Activated naive CD8-positive, alpha-beta T cell (primary cell): Measurements from ENCODE around the gene ZNF511.

ENCODE experiments used
- H3K27ac Mint-ChIP-seq: one replicate; pipeline ENCODE4 v1.8.0; 2021; ENCODE audit warnings: mixed read lengths
- H3K27me3 Mint-ChIP-seq: one replicate; pipeline ENCODE4 v1.8.0; 2021; ENCODE audit warnings: mixed read lengths
- H3K36me3 Mint-ChIP-seq: one replicate; pipeline ENCODE4 v1.8.0; 2021; ENCODE audit warnings: mixed read lengths
- H3K4me1 Mint-ChIP-seq: one replicate; pipeline ENCODE4 v1.8.0; 2021; ENCODE audit warnings: low read depth, mixed read lengths
- H3K4me3 Mint-ChIP-seq: one replicate; pipeline ENCODE4 v1.8.0; 2021; ENCODE audit warnings: mild to moderate bottlenecking, mixed read lengths
- H3K9me3 Mint-ChIP-seq: one replicate; pipeline ENCODE4 v1.8.0; 2021; ENCODE audit warnings: low read depth, mixed read lengths

ZNF511 gene

DNA sequence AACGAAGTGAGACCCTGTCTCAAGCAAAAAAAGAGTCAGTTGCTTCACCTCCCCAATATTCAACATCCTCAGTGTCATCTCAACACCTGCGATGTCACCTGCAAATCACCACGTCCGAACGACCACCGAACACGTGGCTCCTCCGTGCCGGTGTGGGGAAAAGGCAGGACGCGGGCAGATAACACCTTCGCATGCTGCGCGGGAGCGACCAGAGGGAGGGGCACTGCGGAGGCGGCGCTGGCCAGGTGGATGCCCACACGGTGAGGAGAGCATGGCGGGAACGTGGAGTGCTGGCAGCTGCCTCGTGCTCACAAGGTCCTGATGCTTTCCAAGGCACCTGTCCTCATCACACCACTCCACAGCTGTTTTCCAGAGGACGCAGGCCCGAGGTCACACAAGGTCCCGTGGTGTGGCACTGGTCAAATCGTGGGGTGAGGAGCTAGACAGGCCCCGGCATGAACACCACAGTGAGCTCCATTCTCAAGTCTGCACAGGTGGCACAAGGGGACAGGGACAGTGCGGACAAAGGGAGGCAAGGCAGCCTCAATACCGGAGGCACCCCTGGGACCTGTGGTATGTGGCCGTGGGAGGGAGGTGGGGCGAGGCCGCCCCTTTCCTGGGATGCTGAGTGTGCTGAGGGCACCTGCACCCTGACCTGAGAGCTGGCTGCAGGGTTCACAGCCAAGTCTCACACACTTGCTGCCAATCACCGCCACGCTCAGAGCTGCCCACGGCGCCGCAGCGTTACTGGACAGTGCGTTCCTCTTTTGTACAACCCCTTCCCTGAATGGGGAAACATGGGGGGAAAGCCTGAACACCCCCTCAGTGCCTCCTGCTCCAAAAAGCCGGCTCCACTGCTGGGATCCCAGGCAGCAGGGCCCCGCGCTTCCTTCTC is 13.0 kb upstream of the ZNF511 start:
- no peaks in the 10 kb centered on the region for H3K36me3 Mint-ChIP-seq
- no peak overlapping the region for H3K27ac Mint-ChIP-seq
- no peak overlapping the region for H3K4me3 Mint-ChIP-seq
- H3K4me1 Mint-ChIP-seq = peaks cover 2% of the 10 kb centered on the region
- H3K9me3 Mint-ChIP-seq = no peaks in the 10 kb centered on the region
- no peaks in the 10 kb centered on the region for H3K27me3 Mint-ChIP-seq

DNA sequence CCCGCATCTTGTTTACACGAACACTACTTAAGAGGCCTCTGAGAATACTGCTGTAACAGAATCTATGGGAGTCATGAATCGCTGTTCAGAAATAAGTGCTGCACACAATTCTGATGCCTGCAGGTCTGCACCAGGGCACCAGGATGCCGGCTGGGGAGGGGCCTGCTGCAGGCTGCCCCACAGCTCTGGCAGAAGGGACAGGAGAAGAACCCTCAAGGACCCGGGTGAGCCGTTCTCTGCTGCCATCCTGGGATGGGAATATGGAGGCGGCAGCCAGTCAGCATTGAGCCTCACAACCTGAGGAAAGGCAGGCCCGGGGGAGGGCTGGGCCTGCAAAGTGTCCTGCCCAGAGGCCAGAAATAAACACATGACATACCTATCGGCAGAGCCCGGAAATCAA is 11.2 kb upstream of the ZNF511 start:
- Mint-ChIP-seq H3K36me3 (no peaks in the 10 kb centered on the region), H3K4me1 (peaks cover 2% of the 10 kb centered on the region), H3K27me3 (no peaks in the 10 kb centered on the region), H3K4me3 (no peak overlapping the region), H3K9me3 (no peaks in the 10 kb centered on the region), H3K27ac (no peak overlapping the region)

DNA sequence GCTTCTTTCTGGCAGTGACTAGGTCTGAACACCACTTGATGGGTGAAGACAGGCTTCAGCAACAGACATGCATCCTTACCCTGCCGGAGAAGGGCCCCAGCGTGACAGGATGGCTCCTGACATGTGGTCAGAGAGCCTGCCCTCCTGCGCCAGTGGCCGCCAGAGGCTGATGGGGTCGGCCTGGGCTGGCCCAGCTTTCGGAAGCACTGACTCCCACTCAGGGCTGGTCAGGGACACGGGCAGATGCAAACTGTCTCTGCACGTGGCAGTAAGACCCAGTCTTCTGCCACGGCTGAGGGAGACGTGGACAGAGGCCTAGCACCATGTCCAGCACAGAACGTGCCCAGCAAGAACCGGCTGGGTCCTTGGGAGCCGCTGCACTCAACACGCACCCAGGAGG is 10.2 kb upstream of the ZNF511 start:
- Mint-ChIP-seq H3K27me3 (no peaks in the 10 kb centered on the region), H3K9me3 (no peaks in the 10 kb centered on the region), H3K4me1 (peaks cover 2% of the 10 kb centered on the region), H3K36me3 (no peaks in the 10 kb centered on the region), H3K27ac (no peak overlapping the region), H3K4me3 (no peak overlapping the region)

DNA sequence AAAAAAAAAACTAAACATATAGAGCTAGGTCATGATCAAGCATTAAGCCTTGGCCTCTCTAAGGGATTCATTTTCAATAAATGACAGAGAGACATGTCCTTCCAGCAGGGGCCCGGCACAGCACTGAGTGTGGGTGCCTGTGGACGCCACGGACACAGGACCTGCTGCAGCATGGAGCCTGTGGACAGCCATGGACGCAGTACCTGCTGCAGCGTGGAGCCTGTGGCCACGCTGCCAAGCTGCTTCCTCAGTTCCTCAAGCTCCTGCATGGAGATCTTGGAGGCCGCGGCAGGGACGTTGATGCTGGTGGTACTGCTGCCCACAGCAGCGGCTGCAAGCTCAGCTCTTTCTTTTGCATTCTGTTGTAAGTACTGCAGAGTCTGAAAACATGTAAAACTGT is 9.5 kb upstream of the ZNF511 start:
- no peak overlapping the region for H3K4me3 Mint-ChIP-seq
- H3K27ac Mint-ChIP-seq = no peak overlapping the region
- H3K36me3 Mint-ChIP-seq = no peaks in the 10 kb centered on the region
- peaks cover 5% of the 10 kb centered on the region for H3K4me1 Mint-ChIP-seq
- H3K9me3 Mint-ChIP-seq = no peaks in the 10 kb centered on the region
- H3K27me3 Mint-ChIP-seq = no peaks in the 10 kb centered on the region

DNA sequence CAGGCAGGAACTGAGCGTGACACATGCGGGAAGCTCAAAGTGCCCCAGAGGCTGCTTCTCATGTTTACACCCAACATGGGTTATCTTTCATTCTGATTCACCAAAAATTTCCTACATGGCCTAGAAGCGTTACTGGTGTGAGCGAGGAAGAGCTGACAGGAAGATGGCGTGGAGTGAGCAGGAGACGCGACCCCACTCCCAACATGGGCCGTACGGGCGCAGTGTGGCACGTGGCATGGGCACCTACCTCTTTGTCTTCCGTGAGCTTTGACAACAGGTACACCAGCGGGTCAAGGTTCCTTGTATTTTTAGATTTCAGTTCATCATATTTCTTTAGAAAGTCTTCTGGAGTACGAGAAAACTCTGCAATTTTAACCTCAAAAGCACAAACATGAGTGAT is 9.0 kb upstream of the ZNF511 start:
- H3K4me3 Mint-ChIP-seq = no peak overlapping the region
- H3K27ac Mint-ChIP-seq = no peak overlapping the region
- no peaks in the 10 kb centered on the region for H3K9me3 Mint-ChIP-seq
- no peaks in the 10 kb centered on the region for H3K27me3 Mint-ChIP-seq
- H3K36me3 Mint-ChIP-seq = no peaks in the 10 kb centered on the region
- peaks cover 8% of the 10 kb centered on the region for H3K4me1 Mint-ChIP-seq

DNA sequence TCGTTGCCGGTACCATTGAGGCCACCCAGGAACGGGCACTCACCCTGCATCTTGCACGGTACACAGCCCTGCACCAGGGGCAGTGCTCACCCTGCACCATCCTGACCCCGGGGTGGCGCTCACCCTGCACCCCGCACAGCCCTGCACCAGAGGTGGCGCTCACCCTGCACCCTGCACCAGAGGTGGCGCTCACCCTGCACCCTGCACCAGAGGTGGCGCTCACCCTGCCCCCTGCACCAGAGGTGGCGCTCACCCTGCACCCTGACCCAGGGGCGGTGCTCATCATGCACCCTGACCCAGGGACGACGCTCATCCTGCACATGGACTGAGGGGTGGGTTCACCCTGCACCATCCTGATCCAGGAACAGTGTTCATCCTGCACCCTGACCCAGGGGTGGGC is 6.5 kb upstream of the ZNF511 start:
- H3K4me3 Mint-ChIP-seq = no peak overlapping the region

DNA sequence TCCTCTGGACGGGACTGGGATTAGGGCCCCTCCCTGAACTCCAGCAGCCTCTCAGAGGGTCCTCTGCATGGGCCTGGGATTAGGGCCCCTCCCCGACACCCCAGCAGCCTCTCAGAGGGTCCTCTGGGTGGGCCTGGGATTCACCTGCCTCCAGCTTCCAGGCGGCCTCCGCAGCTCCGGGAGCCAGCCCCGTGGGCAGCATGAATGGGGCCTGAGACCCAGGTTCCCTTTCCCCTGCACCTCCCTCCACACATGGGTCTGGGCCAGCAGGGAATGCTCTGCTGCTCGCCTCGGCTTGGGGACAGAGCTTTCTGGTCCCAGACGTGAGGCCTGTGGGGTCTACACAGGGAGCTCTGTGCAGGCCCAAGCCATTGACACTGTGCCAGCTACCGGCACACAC is 5.5 kb upstream of the ZNF511 start:
- no peak overlapping the region for H3K4me3 Mint-ChIP-seq
- no peaks in the 10 kb centered on the region for H3K9me3 Mint-ChIP-seq
- H3K27ac Mint-ChIP-seq = no peak overlapping the region
- no peaks in the 10 kb centered on the region for H3K27me3 Mint-ChIP-seq
- H3K36me3 Mint-ChIP-seq = no peaks in the 10 kb centered on the region
- peaks cover 28% of the 10 kb centered on the region for H3K4me1 Mint-ChIP-seq

More for the DNA sequence above, 6.5 kb upstream of the ZNF511 start:
- Mint-ChIP-seq H3K4me1 (peaks cover 19% of the 10 kb centered on the region), H3K36me3 (no peaks in the 10 kb centered on the region), H3K27ac (no peak overlapping the region), H3K9me3 (no peaks in the 10 kb centered on the region), H3K27me3 (no peaks in the 10 kb centered on the region)

DNA sequence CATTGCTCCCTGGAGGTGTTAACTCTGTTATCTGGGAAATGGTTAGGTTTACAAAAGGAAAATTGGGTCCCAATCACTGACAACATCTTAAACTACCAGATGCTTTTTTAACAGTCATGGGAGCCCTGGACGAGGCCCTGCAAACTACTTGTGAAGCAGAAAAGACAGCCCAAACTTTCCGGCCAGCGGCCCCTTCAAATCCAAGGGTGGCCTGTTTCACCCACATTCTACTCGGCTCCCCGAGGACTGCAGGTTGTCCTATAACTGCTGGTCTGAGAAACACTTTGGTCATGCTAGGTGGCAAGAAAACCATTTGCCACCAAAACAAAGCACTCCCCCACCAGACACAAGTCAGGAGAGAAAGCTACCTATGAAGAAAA is 2.6 kb upstream of the ZNF511 start:
- no peaks in the 10 kb centered on the region for H3K9me3 Mint-ChIP-seq
- no peak overlapping the region for H3K27ac Mint-ChIP-seq
- no peaks in the 10 kb centered on the region for H3K36me3 Mint-ChIP-seq
- no peaks in the 10 kb centered on the region for H3K27me3 Mint-ChIP-seq
- H3K4me3 Mint-ChIP-seq = no peak overlapping the region
- peaks cover 29% of the 10 kb centered on the region for H3K4me1 Mint-ChIP-seq

DNA sequence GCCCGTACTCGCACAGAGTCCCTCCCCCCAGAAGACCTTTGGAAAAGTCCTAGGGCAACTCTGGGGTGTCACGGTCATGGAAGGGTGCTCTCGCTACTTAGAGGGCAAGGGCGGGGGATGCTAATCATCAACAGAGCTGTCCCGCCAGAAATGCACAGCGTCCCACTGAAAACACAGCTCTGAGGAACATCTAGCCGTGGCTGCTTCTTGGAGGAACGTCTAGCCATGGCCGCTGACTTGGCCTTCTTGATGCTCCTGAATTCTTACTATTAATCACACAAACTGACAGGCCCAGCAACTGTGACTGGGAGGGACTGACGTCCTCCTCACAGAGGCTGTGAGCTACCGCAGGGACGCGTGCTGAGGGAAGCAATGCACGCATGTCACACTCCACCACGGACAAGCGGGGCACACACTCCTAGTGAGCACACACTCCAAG is 1.8 kb upstream of the ZNF511 start:
- H3K27me3 Mint-ChIP-seq = no peaks in the 10 kb centered on the region

DNA sequence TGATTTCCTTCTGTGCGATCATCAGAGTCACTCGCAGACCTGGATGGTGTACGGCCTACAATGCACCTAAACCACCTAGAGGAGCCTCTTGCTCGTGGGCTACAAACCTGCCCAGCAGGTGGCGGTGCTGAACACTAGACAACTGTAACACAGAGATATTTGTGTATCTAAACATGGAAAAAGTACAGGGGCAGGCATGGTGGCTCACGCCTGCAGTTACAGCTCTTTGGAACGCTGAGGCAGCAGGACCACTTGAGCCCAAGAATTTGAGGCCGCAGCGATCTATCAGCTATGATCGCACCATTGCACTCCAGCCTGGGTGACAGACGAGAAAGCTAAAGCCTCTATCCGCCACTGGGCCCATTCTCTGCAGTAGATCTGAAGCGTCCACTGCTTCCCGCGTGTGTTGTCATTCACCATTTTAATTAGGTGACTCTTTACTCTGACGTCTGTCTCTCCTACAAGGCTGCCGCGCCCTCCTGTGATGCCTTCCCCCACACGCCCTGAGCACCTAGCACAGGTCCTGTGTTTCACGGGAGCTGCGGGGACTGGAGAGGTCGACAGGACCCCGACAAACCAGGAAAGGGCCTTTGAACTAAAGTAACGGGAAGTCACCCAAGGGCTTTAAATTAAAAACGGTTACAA is 816 bp upstream of the ZNF511 start:
- Mint-ChIP-seq H3K9me3 (no peaks in the 10 kb centered on the region), H3K27me3 (no peaks in the 10 kb centered on the region), H3K4me3 (peak overlapping the region; percentile 99), H3K27ac (peak overlapping the region; percentile 99), H3K4me1 (peaks cover 29% of the 10 kb centered on the region), H3K36me3 (no peaks in the 10 kb centered on the region)

More for the DNA sequence above, 1.8 kb upstream of the ZNF511 start:
- Mint-ChIP-seq H3K27ac (peak overlapping the region; percentile 99), H3K9me3 (no peaks in the 10 kb centered on the region), H3K36me3 (no peaks in the 10 kb centered on the region), H3K4me3 (peak overlapping the region; percentile 57), H3K4me1 (peaks cover 29% of the 10 kb centered on the region)

DNA sequence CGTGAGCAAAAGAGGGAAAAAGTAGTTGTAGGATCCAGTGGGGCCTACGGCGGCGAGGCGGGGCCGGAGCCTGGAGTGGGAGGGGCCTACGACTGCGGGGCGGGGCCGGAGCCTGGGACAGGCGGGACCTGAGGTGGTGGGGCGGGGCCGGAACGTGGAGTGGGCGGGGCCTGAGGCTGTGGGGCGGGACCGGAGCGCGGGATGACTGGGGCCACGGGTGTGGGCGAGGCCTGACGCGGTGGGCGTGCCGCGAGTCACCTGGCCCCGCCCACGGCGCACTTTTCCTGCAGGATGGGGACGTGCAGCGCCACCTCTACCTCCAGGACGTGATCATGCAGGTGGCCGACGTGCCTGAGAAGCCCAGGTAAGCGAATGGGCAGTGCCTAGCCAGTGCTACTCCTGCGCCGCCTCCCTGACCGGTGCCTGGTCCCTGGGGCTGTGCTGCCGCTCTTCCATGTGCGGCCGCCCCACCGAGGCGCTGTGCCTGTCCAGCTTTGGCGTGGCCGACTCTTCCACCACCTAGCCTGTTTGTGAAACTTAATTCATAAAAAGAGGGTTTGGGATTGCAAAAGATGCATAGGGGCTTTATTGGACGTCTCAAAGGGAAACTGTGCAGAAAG is 496 bp downstream of the ZNF511 start:
- H3K4me1 Mint-ChIP-seq = peaks cover 27% of the 10 kb centered on the region
- H3K36me3 Mint-ChIP-seq = no peaks in the 10 kb centered on the region

DNA sequence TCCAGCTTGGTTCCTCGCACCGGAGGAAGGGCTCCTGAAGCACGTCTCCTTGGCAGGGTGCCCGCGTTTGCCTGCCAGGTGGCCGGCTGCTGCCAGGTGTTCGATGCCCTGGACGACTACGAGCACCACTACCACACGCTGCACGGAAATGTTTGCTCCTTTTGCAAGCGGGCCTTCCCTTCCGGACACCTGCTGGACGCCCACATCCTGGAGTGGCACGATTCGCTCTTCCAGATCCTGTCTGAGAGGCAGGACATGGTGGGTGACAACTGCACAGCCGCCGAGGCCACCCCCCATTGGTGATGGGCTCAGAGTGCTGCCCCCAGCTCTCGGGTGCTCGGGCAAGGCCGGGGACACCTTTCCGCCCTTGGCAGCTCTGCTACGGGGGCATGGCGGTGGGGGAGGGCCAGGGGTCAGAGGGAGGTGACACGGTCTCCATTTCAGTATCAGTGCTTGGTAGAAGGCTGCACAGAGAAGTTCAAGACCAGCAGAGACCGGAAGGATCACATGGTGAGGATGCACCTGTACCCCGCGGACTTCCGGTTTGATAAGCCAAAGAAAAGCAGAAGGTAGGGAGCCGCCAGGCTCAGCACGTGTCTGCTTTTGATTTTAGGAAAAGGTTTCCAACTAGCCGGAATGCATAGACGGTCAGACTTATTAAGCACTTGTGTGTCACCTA is 1.1 kb downstream of the ZNF511 start:
- H3K36me3 Mint-ChIP-seq = no peaks in the 10 kb centered on the region
- no peaks in the 10 kb centered on the region for H3K27me3 Mint-ChIP-seq
- H3K4me3 Mint-ChIP-seq = peak overlapping the region; percentile 38
- peak overlapping the region; percentile 34 for H3K27ac Mint-ChIP-seq
- H3K4me1 Mint-ChIP-seq = peaks cover 24% of the 10 kb centered on the region
- no peaks in the 10 kb centered on the region for H3K9me3 Mint-ChIP-seq

More for the DNA sequence above, 496 bp downstream of the ZNF511 start:
- Mint-ChIP-seq H3K27me3 (no peaks in the 10 kb centered on the region), H3K27ac (peak overlapping the region; percentile 70), H3K9me3 (no peaks in the 10 kb centered on the region), H3K4me3 (peak overlapping the region; percentile 75)

DNA sequence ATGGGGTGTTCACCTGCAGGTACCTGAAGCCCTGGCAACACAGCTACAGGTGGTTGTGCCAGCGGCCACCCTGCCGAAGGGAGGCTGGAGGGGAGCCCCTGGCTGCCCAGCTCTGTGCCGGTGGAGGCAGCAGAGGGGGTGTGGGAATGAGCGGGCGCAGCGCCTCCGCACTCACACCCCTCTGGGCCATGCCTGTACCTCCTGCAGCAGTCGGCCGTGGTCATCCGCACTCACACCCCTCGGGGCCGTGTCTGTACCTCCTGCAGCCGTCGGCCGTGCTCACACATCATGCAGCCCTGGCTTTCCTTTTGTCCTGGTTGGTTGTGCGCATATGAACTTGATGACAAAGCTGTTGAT is 1.7 kb downstream of the ZNF511 start:
- peaks cover 20% of the 10 kb centered on the region for H3K4me1 Mint-ChIP-seq
- no peak overlapping the region for H3K27ac Mint-ChIP-seq
- no peaks in the 10 kb centered on the region for H3K36me3 Mint-ChIP-seq
- H3K27me3 Mint-ChIP-seq = no peaks in the 10 kb centered on the region
- peak overlapping the region; percentile 32 for H3K4me3 Mint-ChIP-seq
- H3K9me3 Mint-ChIP-seq = no peaks in the 10 kb centered on the region

DNA sequence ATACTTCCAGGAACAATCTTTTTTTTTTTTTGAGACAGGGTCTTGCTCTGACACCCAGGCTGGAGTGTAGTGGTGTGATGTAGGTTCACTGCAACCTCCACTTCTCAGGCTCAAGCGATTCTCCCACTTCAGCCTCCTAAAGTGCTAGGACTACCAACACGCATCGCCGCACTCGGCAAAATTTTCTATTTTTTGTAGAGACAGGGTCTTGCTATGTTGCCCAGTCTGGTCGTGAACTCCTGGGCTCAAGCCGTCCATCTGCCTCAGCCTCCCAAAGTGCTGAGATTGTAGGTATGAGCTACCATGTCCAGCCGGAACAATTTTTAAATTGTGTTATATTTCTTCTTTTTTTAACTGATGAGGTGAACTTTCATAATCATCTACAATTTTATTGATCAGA is 2.1 kb downstream of the ZNF511 start:
- Mint-ChIP-seq H3K9me3 (no peaks in the 10 kb centered on the region), H3K4me1 (peaks cover 18% of the 10 kb centered on the region), H3K36me3 (no peaks in the 10 kb centered on the region), H3K27ac (no peak overlapping the region), H3K27me3 (no peaks in the 10 kb centered on the region), H3K4me3 (no peak overlapping the region)

DNA sequence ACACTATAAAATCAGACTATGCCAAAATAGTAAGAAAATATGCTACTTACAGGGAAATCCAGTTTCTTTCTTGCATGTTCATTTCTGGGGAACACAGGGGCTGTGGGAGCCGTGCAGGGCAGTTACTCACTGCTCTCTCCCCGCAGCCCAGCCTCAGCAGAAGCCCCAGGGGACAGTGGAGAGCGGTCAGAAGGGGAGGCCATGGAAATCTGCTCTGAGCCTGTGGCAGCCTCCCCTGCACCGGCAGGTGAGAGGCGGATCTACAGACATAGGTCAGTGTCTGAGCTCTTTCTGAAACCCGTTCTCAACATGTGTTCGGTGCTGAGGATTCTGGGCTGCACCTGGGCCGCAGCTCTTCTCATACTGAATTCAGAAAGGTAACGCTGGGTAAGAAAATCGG is 2.9 kb downstream of the ZNF511 start:
- no peak overlapping the region for H3K4me3 Mint-ChIP-seq
- no peaks in the 10 kb centered on the region for H3K9me3 Mint-ChIP-seq

More for the DNA sequence above, 2.9 kb downstream of the ZNF511 start:
- H3K36me3 Mint-ChIP-seq = no peaks in the 10 kb centered on the region
- no peak overlapping the region for H3K27ac Mint-ChIP-seq
- no peaks in the 10 kb centered on the region for H3K27me3 Mint-ChIP-seq
- H3K4me1 Mint-ChIP-seq = peaks cover 18% of the 10 kb centered on the region
